Retina (tissue), 1 donor: ENCODE results near the gene LRRC45.
A peak's percentile ranks its signal among the peaks of the same experiment; 100 is the strongest.

Experiments
- DNase-seq: peaks from one replicate; pipeline ENCODE4 v3.0.0-alpha.2; 2016

LRRC45 gene

GRCh38 chr17:81994593-81995462 is 28.3 kb upstream of the LRRC45 start:
- no peak for DNase-seq

- no peak for DNase-seq
These were observed 27.5 kb upstream of the LRRC45 start for GRCh38 chr17:81995463-81996231.

GRCh38 chr17:81996232-81996756 is 26.8 kb upstream of the LRRC45 start:
- no peak for DNase-seq

GRCh38 chr17:81996757-81997441 is 26.2 kb upstream of the LRRC45 start:
- no peak for DNase-seq

GRCh38 chr17:81998212-81998611 is 24.9 kb upstream of the LRRC45 start:
- no peak for DNase-seq

- no peak for DNase-seq
These were observed 24.2 kb upstream of the LRRC45 start for GRCh38 chr17:81998691-81999438.

DNA sequence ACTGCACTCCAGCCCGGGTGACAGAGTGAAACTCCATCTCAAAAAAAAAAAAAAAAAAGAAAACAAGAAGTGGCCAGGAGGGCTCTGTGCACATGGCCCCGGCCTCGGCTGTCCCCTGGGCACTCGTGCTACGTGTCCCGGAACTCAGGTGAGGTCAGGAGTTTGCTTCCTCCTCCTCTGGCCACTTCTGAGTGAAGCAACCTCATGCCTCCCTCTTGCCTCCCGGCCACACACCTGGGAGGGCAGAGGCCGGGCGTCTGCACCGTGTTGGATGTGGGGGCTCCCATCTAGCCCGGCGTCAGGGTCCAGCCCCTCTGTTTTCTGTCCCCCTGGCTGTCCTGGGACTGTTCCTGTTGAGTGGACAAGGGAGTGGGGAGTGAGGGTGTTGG is 23.5 kb upstream of the LRRC45 start:
- DNase-seq, result peak; percentile 1

- peak; percentile 2 for DNase-seq
These were observed 22.9 kb upstream of the LRRC45 start for GRCh38 chr17:81999976-82000802.

DNA sequence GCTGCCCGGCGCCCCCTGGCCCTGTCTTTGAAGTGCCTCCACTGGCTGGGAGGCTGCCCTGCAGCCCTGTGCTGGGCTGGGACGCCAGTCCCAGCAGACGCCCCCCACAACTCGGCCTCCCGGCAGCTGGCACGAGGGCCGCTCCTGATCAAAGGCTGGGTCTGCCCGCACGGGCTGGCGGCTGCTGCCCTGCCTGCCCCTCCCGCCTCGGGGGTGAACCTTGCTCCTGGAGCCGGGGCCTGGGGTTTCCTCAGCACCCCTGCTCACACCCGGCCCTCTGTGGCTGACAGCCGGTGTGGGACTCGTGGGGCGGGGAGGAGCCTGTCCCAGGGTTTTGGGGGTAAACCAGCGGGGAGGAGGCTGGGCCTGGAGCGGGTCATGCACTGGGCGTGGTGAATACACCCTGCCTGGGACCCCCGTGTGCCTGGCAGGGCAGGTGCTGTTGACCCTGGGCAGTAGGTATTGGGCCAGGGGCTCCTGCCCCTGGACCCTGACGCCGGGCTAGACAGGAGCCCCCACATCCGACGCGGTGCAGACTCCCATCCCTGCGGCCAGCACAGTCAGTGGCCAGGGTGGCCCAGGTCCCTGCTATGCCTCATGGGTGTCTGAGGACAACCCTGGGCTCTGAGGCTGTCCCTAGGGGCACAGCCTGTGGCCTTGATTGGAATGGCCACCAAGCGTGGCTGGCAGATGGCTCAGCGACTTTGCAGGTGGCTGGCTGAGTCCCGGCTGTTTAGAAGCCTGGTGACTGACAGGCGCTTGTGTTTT is 22.1 kb upstream of the LRRC45 start:
- DNase-seq, result peak; percentile 53

DNA sequence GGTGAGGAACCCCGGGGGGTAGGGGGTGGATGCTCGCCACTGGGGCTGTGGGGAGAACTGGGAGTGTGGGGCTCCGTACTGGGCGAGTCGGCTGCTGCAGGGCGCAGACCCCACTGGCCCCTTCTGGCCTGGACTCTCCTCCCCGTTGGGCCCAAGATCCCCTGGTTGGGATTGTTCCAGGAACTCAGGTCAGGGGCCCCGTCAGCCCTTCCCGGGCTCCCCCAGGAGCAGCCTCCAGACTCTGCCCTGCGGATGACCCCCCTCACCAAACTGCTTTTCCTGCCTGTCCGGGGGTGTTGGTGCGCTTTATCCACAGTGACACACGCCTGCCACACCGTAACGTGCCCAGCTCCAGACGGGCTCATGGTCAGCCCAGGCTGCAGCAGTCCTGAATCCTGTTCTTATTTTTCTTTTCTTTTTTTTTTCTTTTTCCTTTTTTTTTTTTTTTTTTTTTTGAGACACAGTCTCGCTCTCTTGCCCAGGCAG is 21.5 kb upstream of the LRRC45 start:
- no peak for DNase-seq

DNA sequence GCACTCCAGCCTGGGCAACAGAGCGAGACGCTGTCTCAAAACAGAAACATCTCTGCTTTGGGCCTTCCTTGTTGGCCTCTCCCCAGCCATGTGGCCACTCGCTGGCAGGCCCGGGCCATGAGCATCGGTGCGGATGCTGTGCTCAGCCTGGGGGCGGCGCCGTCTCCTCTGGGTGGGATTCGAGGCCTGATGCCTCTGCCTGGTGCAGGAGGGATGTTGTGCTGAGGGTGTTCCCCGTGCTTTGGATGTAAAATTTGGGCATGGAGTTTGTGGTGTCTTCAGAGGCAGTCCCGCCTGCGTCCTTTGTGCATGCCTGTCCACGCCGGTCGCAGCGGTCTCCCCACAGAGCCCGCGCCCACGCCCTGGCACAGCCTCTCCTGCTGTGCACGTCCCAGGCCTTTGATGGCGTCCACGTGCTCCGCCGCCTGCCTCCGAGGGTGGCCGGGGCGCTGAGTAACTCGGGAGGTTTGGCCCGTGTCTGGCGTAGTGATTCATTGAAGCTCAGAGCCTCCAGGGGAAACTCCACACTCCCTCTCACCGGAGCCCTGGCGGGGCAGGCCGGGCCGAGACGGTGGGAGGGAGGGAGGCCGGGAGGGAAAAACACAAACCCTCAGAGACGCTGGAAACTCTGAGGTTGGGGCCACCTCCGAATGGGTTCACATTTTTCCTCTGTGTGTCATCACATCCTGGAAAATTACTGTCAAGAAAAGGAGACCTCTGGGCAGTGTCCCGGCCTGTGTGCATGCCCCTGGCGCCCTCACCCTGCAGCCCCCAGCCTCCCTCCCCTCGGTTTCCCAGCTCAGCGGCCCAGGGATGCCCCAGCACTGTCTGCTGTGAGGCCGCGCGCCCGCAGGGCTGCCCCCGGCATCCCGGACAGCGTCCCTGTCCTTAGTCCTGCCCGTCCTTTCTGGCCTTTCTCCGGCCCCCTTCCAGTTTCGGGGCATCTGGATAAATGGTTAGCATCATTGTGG is 19.4 kb upstream of the LRRC45 start:
- DNase-seq, result peak; percentile 35

GRCh38 chr17:82004517-82005455 is 18.3 kb upstream of the LRRC45 start:
- peak; percentile 33 for DNase-seq

DNA sequence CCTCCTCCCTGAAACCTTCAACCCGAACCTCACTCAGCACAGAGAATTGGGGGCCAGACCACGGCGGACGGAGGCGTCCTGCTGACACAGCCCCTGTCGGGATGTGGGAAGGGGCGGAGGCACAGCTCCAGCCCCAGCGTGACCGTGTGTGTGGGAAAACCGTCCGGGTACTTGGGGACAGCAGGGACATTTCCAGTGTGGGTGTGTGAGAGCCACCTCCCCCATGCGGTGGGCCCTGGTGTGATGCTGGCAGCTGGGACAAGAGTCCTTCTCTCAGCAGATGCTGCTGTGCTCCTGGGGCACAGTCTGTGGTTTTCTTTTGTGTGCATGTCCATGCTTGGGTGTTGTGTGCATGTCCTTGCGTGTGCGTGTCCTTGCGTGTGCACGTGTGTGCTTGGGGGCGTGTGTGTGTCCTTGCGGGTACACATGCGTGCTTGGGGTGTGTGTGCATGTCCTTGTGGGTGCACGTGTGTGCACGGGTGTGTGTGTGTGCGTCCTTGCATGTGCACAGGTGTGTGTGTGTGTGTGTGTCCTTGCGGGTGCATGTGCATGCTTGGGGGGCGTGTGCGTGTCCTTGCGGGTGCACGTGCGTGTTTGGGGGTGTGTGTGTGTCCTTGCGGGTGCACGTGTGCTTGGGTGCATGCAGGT is 17.3 kb upstream of the LRRC45 start:
- no peak for DNase-seq

DNA sequence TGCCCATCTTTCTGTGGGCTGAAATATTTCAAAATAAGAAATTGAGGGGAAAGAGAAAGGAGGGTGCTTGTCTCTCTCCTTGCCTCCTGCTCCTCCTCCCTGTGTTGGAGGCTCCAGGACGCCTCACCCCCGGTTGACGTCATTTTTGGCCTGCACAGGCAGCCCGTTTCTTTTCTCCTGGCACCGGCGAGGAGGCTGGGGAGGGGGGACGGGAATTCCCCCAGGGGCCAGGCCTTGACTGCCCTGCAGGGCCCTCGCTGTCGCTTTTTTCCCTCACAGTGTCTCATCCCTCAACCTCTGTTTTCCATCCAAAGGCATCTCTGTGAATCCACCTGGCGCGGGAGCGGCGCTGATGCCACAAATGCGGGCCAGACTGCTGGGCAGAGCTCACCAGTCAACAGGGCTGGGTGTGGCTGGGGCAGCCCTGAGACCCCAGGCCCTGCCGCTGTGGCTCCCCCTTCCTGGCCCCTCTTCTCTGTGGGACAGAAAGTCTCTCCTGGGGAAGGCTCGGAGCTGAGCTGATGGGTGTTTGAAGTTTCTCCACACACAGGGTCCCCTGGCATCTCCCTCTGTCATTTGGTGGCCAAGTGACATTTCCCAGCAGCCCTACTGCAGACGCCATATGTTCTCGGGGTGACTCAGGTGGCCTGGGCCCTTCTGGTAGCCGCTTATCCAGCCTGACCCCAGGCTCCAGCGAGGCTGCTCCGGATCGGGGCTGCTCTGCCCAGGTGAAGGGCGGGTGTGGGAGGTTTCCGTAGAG is 16.5 kb upstream of the LRRC45 start:
- no peak for DNase-seq

- no peak for DNase-seq
These were observed 15.9 kb upstream of the LRRC45 start for GRCh38 chr17:82007228-82007494.

DNA sequence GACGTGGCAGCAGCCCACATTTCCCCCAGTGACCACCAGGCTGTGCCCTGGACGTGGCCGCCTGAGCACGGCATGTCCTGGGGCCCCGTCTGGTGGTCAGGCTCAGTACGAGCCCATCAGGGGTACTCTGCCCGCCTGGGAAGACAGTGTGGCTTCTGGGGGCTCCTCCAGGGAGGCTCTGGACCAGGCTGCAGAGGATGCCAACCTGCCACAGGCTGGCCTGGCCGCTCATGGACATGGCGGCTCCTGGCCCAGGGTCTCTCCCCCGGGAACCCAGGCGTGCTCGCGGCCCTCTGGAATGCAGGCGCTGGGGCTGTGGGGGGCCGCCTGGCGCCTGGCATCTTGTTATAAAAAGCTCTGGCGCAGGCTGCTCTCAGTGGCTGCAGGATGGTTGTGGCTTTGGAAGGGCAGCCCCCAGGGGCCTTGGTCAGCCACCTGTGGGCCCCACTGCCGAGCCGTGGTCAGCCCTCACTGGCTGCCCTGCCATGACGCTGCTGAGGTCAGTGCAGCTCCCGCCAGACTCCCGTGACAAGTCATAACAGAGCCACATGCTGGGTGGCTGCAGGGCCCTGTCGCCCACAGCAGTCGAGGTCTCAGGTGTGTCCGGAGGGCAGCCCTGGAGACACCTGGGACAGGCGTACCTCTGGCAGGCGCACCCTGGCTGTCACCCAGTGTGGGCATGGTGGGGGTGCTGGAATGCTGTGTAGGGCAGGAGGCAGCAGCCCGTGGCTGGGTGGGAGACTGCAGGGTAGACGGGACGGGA is 15.4 kb upstream of the LRRC45 start:
- DNase-seq, result peak; percentile 68
